HUES64 (cell line): ENCODE data around the gene AKNA.

Experiments
- H3K27ac ChIP-seq: 2 replicates; pipeline ENCODE4 v1.7.0; 2013; ENCODE audit warnings: low read depth, low read length, inconsistent platforms
- H3K27me3 ChIP-seq: 2 replicates; pipeline ENCODE4 v1.6.1; 2013; ENCODE audit warnings: mild to moderate bottlenecking, low read length; ENCODE audit not compliant: insufficient read depth
- H3K36me3 ChIP-seq: 2 replicates; pipeline ENCODE4 v1.6.1; 2013; ENCODE audit warnings: mild to moderate bottlenecking, low read length; ENCODE audit not compliant: insufficient read depth
- H3K4me1 ChIP-seq: 2 replicates; pipeline ENCODE4 v1.6.1; 2013; ENCODE audit warnings: mild to moderate bottlenecking, low read length, moderate library complexity; ENCODE audit not compliant: insufficient read depth
- H3K4me3 ChIP-seq: 2 replicates; pipeline ENCODE4 v1.5.1; 2013; ENCODE audit warnings: mild to moderate bottlenecking, low read length, moderate library complexity
- H3K9ac ChIP-seq: 2 replicates; pipeline ENCODE4 v1.6.1; 2013; ENCODE audit warnings: mild to moderate bottlenecking, low read depth, low read length
- H3K9me3 ChIP-seq: 2 replicates; pipeline ENCODE4 v1.6.1; 2013; ENCODE audit warnings: low read depth, low read length; ENCODE audit not compliant: insufficient read depth
- WGBS: fragments of 150-250, 120-280 bp; methylation state at CpG from one replicate; pipeline ENCODE4 v1.1.7; 2013; ENCODE audit warnings: missing lambda C conversion rate; 5-methylcytosine and 5-hydroxymethylcytosine counted together

AKNA gene

DNA sequence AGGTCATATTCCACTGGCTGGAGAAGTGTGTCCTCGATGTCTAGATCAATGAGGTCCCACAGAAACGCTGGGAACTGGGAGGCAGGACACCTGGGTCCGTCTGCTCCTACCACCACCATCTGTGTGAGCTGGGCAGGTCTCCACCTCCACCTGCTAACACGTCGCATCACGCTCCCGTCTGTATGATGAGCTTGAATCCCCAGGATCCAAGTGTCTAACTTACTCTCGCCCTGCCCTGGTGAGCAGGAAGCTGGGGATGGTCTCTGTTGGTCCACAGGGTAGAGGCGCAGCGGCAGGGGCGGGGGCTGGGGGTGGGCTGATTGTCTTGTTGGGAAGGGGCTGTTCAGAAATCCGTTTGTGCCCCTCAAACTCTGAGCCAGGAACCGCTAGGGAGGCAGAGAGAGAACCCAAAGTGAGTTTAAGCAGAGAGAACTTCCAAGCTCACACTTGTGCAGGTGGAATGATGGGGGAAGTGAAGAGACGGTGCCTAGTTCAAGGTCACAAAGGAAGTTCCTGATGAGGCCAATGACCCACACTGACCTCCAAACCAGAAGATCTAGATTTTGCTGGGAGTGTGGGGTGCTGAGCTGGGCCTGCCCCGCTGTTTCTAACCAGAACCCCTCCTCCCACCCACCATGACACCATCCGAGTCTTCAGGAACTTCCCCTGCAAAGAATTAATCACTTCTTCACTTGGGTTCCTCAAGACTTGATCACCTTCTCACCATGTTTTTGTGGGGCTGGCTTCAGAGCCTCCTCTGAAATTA lies 37.0 kb downstream of the AKNA start:
- no peaks in the 10 kb centered on the region for H3K27me3 ChIP-seq
- no peak overlapping the region for H3K27ac ChIP-seq
- peaks cover 58% of the 10 kb centered on the region for H3K36me3 ChIP-seq

DNA sequence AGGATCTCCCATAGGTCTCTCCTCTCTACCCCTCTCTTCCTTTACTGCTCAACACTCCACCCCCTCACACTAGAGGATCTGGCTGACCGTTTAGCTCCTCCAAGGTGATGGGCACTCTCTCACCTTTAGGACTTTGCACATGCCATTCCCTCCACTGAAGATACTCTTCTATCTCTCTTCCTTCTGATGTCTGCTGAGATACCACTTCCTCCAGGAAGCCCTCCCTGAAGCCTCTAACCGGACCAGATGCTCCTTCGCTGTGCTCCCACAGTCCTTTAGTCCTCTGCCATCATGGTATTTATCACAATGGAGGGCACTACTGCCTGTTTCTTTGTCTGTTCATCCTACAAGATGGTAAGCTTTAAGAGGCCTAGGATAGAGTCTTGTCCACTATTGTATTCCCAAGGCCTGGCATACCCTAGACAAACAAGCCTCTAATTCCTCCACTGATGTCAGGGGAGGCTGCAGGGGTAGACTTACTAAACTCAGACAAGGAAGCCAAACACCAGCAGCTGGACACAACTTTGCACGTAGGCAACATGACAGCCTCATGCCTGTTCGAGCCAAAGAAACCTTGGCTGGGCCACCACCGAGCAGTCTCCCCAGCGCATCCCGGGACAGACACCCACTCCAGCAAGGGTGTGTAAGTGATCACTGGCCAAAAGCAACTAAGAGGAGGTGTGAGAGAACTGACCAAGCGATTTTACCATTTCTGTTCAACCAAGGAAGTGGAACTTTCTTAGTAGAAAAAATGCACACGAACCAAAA lies 37.9 kb downstream of the AKNA start:
- WGBS: 95% methylated on average over 10 of the region's 10 CpGs
- Histone ChIP-seq H3K36me3 (peaks cover 61% of the 10 kb centered on the region), H3K9me3 (no peaks in the 10 kb centered on the region), H3K4me3 (no peak overlapping the region), H3K4me1 (peaks cover 10% of the 10 kb centered on the region), H3K27ac (no peak overlapping the region; the same call in 1 of the 2 replicates), H3K27me3 (no peaks in the 10 kb centered on the region), H3K9ac (no peak overlapping the region)

More for the DNA sequence above, 37.0 kb downstream of the AKNA start:
- H3K4me1 ChIP-seq: peaks cover 10% of the 10 kb centered on the region
- WGBS: 93% methylated on average over 16 of the region's 16 CpGs
- no peaks in the 10 kb centered on the region for H3K9me3 ChIP-seq
- no peak overlapping the region for H3K4me3 ChIP-seq
- no peak overlapping the region for H3K9ac ChIP-seq

DNA sequence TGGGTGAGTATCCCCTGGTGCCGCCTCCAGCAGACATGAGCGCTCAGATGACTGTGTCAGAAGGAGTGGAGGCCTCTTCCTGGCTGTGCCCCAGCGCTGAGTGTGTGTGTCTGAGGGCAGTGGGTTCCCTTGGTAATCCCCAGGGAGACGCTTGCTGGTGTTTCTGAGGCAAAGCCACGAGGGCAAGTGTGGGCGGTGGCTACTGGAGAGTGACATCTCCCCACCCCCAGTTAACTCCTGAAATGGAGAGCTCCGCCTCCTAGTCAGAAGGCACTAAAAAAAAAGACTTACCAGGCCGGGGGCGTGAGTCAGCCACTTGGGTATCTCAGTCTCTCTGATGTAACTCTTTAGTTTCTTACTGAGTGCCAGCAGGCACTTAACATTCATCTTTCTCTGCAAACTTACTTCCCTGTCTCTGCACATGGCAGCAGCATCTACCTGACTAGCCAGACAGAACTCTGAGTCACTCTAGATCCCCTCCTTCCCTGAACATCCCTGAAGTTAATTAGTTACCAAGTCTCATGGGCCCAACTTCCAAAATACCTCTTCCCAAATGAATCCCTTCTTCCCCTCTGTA lies 38.8 kb downstream of the AKNA start:
- Histone ChIP-seq H3K9me3 (no peaks in the 10 kb centered on the region), H3K9ac (peak overlapping the region; percentile 29; the same call in 1 of the 2 replicates), H3K27me3 (no peaks in the 10 kb centered on the region), H3K36me3 (peaks cover 66% of the 10 kb centered on the region), H3K4me1 (peaks cover 10% of the 10 kb centered on the region), H3K27ac (peak overlapping the region; percentile 63), H3K4me3 (no peak overlapping the region)
- 46% methylated on average over 9 of the region's 9 CpGs for WGBS

DNA sequence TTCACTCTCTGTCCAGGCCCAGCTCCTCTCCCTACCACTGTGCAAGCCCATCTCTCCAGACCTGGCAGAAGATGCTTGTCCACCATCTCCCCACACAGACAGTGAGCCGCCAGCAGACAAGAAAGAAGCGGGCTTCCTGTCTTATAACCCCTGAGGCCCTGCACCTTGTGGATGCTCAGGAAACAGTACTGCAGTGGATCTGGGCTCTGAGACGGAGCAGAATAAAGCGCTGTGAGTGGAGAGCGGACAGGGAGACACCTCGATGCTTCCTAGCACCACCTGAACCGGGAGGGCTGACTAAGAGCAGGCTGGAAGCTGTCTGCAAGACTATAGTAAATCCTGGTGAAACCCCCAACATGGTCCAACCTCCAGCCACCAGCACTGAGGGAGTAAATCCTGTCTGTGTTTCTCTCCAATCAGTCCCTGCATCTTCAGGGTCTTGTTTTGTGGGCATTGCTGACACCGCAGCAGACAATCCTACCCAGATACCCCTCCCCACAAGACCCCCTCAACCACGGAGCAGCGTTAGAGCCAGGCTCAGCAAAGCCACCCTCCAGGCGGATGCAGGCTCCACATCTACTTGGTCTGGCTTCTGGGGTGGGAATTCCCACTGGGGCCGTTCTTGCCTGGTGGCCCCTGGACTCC lies 39.4 kb downstream of the AKNA start:
- H3K9me3 ChIP-seq: no peaks in the 10 kb centered on the region
- H3K4me1 ChIP-seq: peaks cover 10% of the 10 kb centered on the region
- peaks cover 66% of the 10 kb centered on the region for H3K36me3 ChIP-seq
- H3K27ac ChIP-seq: no peak overlapping the region
- 81% methylated on average over 12 of the region's 12 CpGs for WGBS
- H3K4me3 ChIP-seq: no peak overlapping the region
- H3K27me3 ChIP-seq: no peaks in the 10 kb centered on the region
- H3K9ac ChIP-seq: peak overlapping the region; percentile 18; the same call in 1 of the 2 replicates

DNA sequence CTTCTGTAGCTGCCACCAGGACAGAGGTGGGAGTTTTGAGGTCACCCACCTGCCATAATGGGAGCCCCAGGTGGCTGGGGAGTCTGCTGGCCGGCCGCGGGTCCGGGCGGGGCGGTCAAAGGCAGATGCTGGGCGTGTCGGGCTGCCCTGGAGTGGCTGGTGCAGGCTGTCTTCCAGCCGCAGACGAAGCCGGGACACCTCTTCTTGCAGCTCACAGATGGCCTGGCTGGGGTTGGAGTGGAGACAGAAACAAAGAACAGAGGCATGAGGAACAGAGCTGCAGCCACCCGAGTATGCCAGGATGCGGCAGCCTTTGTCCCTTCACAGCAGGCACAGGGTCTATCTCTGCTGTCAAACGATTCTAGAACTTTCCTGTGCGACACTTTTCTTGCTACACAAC lies 40.1 kb downstream of the AKNA start:
- peaks cover 72% of the 10 kb centered on the region for H3K36me3 ChIP-seq
- no peak overlapping the region for H3K4me3 ChIP-seq
- WGBS: 89% methylated on average over 15 of the region's 15 CpGs
- no peak overlapping the region for H3K27ac ChIP-seq
- H3K9me3 ChIP-seq: no peaks in the 10 kb centered on the region
- H3K9ac ChIP-seq: no peak overlapping the region
- H3K27me3 ChIP-seq: no peaks in the 10 kb centered on the region
- peaks cover 10% of the 10 kb centered on the region for H3K4me1 ChIP-seq

DNA sequence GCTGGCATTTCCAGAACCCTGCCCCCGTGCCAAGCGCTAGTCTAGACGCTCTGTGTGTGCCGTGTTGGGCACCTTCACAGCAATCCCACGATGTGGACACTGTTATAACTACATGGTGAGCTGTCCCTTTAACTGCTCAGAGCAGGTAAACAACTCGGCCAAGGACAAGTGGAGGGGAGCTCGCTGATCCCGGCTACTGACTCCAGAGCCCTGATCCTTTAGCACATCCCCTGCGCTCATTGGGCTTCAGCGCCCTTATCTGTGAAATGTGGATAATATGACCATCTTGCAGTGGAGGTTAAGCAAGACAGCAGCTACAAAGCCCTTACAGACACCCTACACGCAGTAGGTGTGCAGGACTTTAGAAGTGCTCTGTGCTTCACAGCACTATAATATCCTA lies 41.6 kb downstream of the AKNA start:
- Histone ChIP-seq H3K9ac (no peak overlapping the region), H3K4me3 (no peak overlapping the region), H3K4me1 (peaks cover 10% of the 10 kb centered on the region), H3K27me3 (no peaks in the 10 kb centered on the region), H3K27ac (no peak overlapping the region), H3K36me3 (peaks cover 80% of the 10 kb centered on the region), H3K9me3 (no peaks in the 10 kb centered on the region)
- 96% methylated on average over 11 of the region's 11 CpGs for WGBS

DNA sequence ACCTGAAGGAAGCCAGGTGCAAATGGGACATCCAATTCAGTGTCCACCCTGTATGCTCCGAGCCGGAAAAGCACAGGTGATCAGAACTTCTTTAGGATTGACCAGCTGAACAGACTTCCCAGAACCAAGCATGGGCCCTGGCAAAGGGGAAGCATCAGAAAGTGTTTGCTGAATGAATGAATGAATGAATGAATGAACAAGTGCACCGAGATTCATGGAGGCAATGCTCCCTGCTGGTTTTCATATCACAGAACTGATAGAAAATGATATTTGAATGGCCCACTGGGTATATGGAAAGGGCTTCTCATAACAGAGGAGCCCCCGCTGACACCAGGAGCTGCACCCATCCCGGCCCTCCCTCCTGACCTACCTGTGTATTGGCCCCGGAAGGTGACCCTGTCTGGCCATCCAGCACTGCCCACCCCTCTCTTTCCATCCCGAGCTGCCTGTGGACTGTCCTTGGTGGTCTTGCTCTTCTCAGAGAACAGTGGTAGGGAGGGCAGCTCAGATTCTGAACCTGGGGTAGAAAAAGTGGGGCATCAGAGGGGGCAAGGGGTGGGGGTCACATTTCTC lies 42.2 kb downstream of the AKNA start:
- Histone ChIP-seq H3K9me3 (no peaks in the 10 kb centered on the region), H3K4me3 (no peak overlapping the region), H3K27ac (no peak overlapping the region), H3K9ac (no peak overlapping the region), H3K36me3 (peaks cover 81% of the 10 kb centered on the region), H3K27me3 (no peaks in the 10 kb centered on the region), H3K4me1 (peaks cover 10% of the 10 kb centered on the region)
- WGBS: 93% methylated on average over 7 of the region's 7 CpGs

DNA sequence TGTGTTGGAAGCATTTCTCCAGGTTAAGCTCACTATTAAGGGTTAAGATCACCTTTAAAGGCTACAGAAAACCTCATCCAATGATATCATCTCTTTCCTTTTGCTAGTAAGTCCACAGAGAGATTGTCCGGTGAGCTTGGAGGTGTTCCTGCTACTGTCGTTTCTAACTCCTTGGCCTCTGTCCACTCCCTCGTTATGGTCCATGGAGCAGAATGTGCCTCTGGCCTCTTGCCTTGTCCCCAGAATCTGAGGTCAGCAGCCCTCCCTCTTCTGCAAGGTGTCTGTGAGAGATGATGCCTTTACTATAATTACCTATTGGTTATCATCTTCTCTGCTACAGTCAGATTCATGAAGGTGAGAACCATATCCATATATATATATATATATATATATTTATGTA lies 43.1 kb downstream of the AKNA start:
- no peaks in the 10 kb centered on the region for H3K9me3 ChIP-seq

DNA sequence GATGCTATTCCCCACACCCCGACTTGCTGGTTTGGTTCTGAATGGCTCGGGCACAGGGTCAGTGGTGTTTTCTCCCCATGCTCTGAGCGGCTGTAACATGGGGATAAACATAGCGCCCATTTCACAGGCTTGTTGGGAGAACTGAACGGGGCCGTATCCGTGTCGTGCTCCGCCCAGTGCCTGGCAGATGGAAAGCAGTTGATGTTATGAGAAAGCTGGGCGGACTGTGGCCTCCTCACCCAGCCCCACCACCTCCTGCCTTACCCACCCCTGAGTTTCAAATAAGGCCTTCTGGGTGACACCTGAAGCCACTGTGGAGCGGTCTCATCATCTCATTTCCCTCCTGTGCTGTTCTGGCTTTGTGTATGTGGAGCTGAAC lies 43.6 kb downstream of the AKNA start:
- Histone ChIP-seq H3K27ac (no peak overlapping the region), H3K27me3 (no peaks in the 10 kb centered on the region), H3K36me3 (peaks cover 79% of the 10 kb centered on the region), H3K9me3 (no peaks in the 10 kb centered on the region), H3K9ac (no peak overlapping the region), H3K4me1 (peaks cover 7% of the 10 kb centered on the region), H3K4me3 (no peak overlapping the region)
- 95% methylated on average over 11 of the region's 11 CpGs for WGBS

More for the DNA sequence above, 43.1 kb downstream of the AKNA start:
- peaks cover 79% of the 10 kb centered on the region for H3K36me3 ChIP-seq
- H3K4me3 ChIP-seq: no peak overlapping the region
- peaks cover 10% of the 10 kb centered on the region for H3K4me1 ChIP-seq
- H3K27me3 ChIP-seq: no peaks in the 10 kb centered on the region
- WGBS: 93% methylated on average over 3 of the region's 3 CpGs
- no peak overlapping the region for H3K27ac ChIP-seq
- no peak overlapping the region for H3K9ac ChIP-seq

DNA sequence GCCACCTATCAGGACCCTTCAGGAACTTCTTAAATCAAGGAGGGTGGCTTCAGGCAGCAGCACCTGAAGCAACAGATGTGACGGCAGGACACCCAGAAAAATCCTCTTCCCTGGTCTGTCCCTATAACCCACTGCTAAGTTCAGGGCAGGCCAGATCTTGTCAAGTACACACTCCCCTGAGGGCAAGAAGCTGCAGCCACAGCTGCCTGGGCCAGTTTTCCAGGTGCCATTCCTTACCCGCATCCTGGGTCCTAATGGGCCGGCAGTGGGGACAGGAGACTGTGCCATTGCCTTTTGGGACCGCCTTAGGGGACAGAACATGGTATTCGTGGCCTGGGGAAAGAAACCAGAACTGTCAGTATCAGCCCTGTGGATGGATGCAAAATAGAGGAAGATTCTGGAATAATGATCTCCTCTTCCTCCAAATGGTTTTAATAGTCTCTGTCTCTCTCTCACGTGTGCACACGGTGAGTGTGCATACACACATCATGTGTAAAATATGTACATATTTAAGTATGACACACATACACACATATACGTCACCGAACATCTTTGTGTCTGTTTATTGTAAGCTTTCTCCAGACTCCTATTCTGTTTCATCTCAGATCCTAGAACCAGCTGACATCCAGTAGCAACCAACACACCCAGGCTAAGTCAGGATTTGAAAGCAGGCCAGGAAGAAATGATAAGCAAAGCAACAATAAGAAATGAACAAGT lies 44.2 kb downstream of the AKNA start:
- no peak overlapping the region for H3K9ac ChIP-seq

More for the DNA sequence above, 44.2 kb downstream of the AKNA start:
- H3K9me3 ChIP-seq: no peaks in the 10 kb centered on the region
- peaks cover 3% of the 10 kb centered on the region for H3K4me1 ChIP-seq
- no peak overlapping the region for H3K4me3 ChIP-seq
- no peak overlapping the region for H3K27ac ChIP-seq
- H3K27me3 ChIP-seq: no peaks in the 10 kb centered on the region
- H3K36me3 ChIP-seq: peaks cover 78% of the 10 kb centered on the region
- 95% methylated on average over 8 of the region's 9 CpGs for WGBS
